ENCODE results near the gene PAM.

PAM gene

GRCh38 chr5:102869230-102869629 is 114.1 kb downstream of the PAM start:
- TF ChIP-seq, protein P1, sequence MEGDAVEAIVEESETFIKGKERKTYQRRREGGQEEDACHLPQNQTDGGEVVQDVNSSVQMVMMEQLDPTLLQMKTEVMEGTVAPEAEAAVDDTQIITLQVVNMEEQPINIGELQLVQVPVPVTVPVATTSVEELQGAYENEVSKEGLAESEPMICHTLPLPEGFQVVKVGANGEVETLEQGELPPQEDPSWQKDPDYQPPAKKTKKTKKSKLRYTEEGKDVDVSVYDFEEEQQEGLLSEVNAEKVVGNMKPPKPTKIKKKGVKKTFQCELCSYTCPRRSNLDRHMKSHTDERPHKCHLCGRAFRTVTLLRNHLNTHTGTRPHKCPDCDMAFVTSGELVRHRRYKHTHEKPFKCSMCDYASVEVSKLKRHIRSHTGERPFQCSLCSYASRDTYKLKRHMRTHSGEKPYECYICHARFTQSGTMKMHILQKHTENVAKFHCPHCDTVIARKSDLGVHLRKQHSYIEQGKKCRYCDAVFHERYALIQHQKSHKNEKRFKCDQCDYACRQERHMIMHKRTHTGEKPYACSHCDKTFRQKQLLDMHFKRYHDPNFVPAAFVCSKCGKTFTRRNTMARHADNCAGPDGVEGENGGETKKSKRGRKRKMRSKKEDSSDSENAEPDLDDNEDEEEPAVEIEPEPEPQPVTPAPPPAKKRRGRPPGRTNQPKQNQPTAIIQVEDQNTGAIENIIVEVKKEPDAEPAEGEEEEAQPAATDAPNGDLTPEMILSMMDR (IDR thresholded peaks at IDR 0.05; ENCODE audit: low read depth, low read length): no peak
- in situ Hi-C loops (cut with HindIII; ENCODE audit: low sequenced_read_pairs): no loop called here
- DNase-seq (ENCODE audit: low read depth, low spot score): no peak
- no peak overlapping the region for H3K4me3 ChIP-seq (ENCODE audit: low read depth, low read length)

DNA sequence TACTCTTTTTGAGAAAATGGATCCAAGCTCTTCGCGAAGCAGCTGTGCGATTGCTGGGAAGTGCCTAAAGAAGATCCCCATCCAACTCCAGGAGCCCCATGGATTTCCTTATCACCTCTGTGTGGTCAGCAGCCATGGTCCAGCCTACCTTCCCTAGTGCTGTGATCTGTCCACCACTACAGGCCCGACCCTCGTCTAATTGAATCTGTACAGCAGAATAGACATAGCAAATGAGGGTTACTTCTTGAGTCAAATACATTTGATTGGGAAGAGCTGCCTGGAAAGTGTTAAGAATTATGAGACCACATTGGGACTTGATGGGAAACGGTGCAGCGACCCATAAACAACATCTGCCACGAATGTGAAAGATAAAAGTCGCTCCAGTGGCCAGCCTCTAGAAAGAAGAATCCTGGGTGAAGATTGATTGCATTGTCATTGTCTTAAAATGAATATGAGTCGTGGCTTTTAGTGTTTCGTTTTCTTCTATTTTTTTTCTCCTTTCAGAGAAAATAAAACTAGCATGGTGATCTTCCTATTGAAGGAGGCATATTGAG is 118.4 kb downstream of the PAM start:
- DNase-seq (ENCODE audit: low read depth, low spot score): no peak
- in situ Hi-C loops (cut with HindIII; ENCODE audit: low sequenced_read_pairs): no loop called here
- TF ChIP-seq, protein P1 (IDR thresholded peaks at IDR 0.05; ENCODE audit: low read depth, low read length): no peak

DNA sequence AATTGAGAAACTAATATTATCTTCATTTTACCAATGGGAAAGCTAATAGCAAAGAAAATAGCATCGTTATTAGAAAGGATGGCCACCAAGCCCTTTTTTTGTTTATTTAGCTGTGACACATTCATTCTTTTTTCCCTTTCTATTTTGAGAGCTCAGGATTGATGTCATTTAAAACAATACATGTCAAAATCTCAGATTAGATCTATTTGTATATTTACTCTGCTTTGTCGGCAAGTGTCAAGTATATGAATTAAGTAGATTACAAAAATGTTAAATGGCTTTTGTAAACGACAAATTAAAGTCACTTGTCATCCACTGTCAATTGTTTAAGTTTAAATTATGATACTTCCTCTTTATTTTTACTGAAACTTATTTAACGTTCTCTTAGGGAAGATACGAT is 118.9 kb downstream of the PAM start:
- no peak overlapping the region for H3K4me3 ChIP-seq (ENCODE audit: low read depth, low read length)
- in situ Hi-C loops (cut with HindIII; ENCODE audit: low sequenced_read_pairs): no loop called here
- DNase-seq (ENCODE audit: low read depth, low spot score): no peak
- TF ChIP-seq, protein P1 (IDR thresholded peaks at IDR 0.05; ENCODE audit: low read depth, low read length): no peak

More for the DNA sequence above, 118.4 kb downstream of the PAM start:
- no peak overlapping the region for H3K4me3 ChIP-seq (ENCODE audit: low read depth, low read length)

- no peak for DNase-seq (ENCODE audit: low read depth, low spot score)
- in situ Hi-C loops (cut with HindIII; ENCODE audit: low sequenced_read_pairs): no loop called here
- TF ChIP-seq, protein P1 (IDR thresholded peaks at IDR 0.05; ENCODE audit: low read depth, low read length): no peak
- H3K4me3 ChIP-seq (ENCODE audit: low read depth, low read length): no peak overlapping the region
Observed at GRCh38 chr5:102875721-102876123, 120.6 kb downstream of the PAM start.

GRCh38 chr5:102876610-102877009 is 121.5 kb downstream of the PAM start:
- no peak overlapping the region for H3K4me3 ChIP-seq (ENCODE audit: low read depth, low read length)
- TF ChIP-seq, protein P1 (IDR thresholded peaks at IDR 0.05; ENCODE audit: low read depth, low read length): no peak
- DNase-seq (ENCODE audit: low read depth, low spot score): no peak
- in situ Hi-C loops (cut with HindIII; ENCODE audit: low sequenced_read_pairs): no loop called here

DNA sequence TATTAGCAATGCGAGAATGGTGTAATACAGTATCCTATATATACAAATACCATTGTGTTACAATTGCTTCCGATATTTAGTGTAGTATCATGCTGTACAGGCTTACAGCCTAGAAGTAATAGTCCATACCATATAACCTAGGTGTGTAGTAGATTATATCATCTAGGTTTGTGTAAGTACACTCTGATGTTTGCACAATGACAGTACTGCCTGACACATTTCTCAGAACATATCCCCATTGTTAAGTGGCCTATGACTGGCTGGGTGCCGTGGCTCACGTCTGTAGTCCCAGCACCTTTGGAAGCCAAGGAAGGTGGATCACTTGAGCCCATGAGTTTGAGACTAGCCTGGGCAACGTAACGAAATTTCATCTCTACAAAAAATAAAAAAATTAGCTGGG is 124.6 kb downstream of the PAM start:
- in situ Hi-C loops (cut with HindIII; ENCODE audit: low sequenced_read_pairs): no loop called here
- DNase-seq (ENCODE audit: low read depth, low spot score): no peak
- no peak overlapping the region for H3K4me3 ChIP-seq (ENCODE audit: low read depth, low read length)
- TF ChIP-seq, protein P1 (IDR thresholded peaks at IDR 0.05; ENCODE audit: low read depth, low read length): no peak

GRCh38 chr5:102886586-102886985 is 131.5 kb downstream of the PAM start:
- in situ Hi-C loops (cut with HindIII; ENCODE audit: low sequenced_read_pairs): no loop called here
- DNase-seq (ENCODE audit: low read depth, low spot score): no peak
- no peak overlapping the region for H3K4me3 ChIP-seq (ENCODE audit: low read depth, low read length)
- TF ChIP-seq, protein P1 (IDR thresholded peaks at IDR 0.05; ENCODE audit: low read depth, low read length): no peak
